NCI-H524 (cell line): Measurements from ENCODE around the gene TMPRSS13.
"Not testable (repeated sequence)": the region's sequence is repeated elsewhere in the genome, so short reads cannot be mapped to it uniquely, and the experiment has no call there.

Experiments
- DNase-seq, 2 experiments: peaks; one replicate each; lab custom pipeline; 2025; lab: John Stamatoyannopoulos, UW

The TMPRSS13 gene

DNA sequence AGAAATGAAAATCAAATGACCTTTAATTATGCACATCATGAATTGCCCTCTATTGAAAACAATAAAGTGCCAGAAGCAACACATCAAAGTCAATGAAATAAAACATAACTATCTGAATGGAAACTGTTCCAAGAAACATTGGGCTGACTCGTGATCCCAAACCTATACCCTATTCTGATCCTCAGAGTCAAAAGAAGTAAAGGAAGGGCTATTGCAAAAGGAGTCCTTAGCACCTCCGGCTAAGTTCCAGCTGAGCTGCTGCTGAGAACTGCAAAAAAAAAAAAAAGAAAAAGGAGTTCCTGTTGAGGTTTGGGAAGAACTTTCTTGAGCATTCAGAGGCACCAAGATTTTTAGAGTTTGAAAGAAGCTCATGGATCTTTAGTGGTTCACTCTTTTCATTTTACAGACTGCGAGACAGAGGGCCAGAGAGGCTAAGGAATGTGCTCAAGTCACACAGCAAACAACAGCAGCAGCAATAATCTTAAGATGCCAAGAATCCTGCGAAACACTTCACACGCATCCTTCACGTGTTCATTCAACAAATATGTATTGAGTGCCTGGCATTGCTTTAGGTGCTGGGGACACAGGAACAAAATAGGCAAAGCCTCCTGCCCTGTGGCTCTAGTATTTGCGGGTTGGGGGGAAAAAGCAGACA lies 841 bp upstream of the TMPRSS13 start:
- no peak for DNase-seq

GRCh38 chr11:117928446-117929141 lies 608 bp downstream of the TMPRSS13 start:
- DNase-seq = no peak

- no peak for DNase-seq
These were observed 1.3 kb downstream of the TMPRSS13 start for GRCh38 chr11:117927926-117928325.

- not testable (repeated sequence) for DNase-seq
These were observed 3.0 kb downstream of the TMPRSS13 start for GRCh38 chr11:117926166-117926565.

DNA sequence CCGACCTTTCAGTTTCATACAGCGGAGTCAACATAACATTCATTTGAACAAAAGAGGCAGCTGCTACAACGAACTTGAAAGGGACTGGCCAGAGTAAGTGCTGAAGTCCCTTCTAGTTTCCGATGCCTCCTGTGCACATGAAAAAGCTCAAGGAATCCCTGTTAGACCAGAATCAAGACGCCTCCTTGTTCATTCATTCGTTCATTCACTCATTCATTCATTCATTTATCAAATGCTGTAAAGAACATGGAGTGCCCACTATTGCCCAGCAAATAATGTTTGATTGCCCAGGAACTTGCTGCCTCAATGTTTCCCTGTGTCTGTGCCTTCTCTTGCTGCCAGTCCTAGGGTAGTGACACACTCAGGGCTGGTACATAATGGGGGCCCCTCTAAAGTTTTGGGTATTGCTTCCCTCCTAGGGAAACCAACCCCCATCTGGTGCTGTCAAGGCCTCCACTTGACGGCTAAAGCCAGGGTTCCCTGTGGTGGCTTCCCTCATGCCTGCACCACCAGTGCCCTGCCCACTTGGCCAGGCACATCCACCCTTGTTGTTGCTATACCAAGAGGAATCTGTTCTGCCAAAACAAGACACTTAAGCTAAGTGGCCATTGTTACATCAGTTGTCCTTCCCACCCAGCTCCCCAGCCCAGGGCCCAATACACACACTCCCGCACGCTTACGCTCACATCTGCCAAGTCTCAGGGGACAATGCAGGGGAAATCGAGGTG lies 3.8 kb downstream of the TMPRSS13 start:
- DNase-seq = no peak

- DNase-seq = no peak
These were observed 4.5 kb downstream of the TMPRSS13 start for GRCh38 chr11:117924631-117925170.

- DNase-seq = no peak
These were observed 5.4 kb downstream of the TMPRSS13 start for GRCh38 chr11:117923773-117924172.

- DNase-seq = no peak
These were observed 5.9 kb downstream of the TMPRSS13 start for GRCh38 chr11:117923275-117923674.

GRCh38 chr11:117921893-117922292 lies 7.3 kb downstream of the TMPRSS13 start:
- no peak for DNase-seq

GRCh38 chr11:117921456-117921855 lies 7.7 kb downstream of the TMPRSS13 start:
- no peak for DNase-seq

- no peak for DNase-seq
These were observed 9.4 kb downstream of the TMPRSS13 start for GRCh38 chr11:117919781-117920221.

DNA sequence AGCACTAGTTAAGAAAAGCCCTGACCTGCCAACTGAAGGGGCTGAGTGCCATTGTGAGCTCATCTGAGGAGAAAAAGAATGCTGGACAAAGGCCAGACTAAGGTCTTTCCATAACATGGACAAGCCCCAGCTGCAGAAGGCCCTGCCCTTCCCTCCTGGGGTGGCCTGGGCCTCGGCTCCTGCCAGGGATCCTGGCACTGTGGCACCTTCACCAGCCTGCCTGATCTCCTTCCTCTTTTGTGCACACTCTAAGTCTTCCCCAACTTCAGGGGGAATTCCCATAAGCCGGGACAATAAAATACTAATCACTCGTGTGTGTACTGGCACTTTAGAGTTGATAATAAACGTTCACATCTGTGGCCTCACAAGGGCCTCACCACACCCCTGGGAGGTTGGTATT lies 9.9 kb downstream of the TMPRSS13 start:
- no peak for DNase-seq

- DNase-seq = no peak
These were observed 10.6 kb downstream of the TMPRSS13 start for GRCh38 chr11:117918366-117919255.

DNA sequence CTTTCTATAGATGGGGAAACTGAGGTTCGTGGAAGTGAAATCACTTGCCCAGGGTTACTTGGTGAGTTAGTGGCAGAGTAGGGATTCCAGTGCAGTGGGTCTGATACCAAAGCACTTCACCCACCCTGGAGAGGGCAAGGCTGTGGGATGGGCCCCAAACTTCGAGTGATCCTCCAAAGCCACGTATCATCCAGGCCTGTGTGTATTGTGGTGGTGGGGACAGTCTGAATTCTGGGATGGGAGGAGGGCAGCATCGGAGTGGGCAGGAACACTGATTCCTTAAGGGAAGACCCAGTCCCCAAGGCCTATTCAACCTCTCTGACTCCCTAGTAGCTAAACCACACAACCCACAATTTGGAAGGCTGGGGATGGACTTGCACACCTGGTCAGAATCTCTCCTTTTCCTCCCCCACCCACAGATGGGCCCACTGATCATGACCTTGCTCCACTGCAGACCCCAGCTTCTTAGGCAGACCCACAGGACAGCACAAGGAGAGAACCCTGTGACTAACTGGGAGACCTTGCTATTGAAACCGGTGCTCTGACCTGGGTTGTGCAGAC lies 11.5 kb downstream of the TMPRSS13 start:
- no peak for DNase-seq

GRCh38 chr11:117916956-117917355 lies 12.2 kb downstream of the TMPRSS13 start:
- no peak for DNase-seq

DNA sequence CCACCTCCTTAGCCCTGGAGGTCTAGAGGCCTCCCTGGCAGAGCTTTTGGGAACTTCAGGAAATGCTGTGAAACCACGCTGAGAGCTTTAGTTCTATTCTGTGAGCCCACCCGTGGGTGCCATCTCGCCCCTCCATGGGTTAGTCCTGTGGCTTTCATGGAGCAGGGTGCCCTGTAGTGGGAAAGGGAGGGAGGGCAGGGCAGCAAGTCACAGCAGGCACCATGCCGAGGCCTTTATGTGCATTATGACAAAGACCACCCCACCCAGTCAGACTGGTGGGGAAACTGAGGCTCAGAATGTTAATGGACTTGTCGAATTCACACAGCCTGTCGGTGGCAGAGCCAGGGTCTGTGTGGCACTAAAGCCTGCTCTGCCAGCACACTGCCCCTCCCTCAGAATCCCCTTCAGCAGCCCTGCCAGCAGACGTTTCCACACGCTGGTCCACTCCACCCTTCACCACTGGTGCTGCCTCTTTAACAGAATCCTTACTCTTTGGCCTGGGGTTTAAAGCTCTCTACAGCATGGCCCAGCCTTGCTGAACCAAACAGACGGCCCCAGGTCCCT lies 13.4 kb downstream of the TMPRSS13 start:
- DNase-seq = no peak

GRCh38 chr11:117914991-117915618 lies 14.1 kb downstream of the TMPRSS13 start:
- no peak for DNase-seq

DNA sequence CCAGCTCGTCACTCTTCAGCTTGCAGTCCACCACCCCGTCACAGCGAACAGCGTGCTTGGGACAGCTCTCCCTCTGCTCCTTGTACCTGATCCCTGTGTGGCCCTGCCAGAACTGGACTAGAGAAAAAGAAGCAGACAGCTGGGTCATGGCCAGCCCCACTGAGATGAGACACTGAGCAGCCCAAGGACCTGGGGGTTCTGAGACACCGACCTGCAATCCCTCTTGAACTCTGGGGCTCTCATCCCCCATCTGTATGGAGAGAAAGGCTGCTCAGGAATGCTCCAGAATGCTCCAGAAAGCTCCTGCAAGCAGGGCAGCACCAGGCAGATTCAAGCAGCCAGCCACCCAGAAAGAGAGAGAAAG lies 14.8 kb downstream of the TMPRSS13 start:
- no peak for DNase-seq

GRCh38 chr11:117913736-117914397 lies 15.3 kb downstream of the TMPRSS13 start:
- DNase-seq = no peak

DNA sequence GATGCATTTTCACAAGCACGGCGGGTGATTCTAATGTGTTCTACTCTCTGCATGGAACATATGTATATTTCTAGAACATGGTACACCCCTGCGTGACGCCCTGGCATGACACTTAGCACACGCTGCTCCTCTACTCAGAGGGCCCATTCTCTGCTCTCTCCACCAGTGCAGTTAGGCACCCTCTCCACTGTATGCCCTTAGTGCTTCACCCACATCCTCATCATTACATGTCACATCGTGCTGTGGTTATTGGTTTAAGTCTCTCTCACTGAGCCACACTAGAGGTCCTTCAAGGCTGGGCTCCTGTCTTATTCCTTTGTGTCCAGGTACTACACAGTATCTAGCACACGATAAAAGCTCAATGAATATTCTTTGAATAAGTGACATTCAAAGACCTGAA lies 16.7 kb downstream of the TMPRSS13 start:
- DNase-seq = no peak
